Measurements from ENCODE around the gene GABRG3. TPM values are rescaled to one million over a fixed set of nuclear protein-coding genes. Genes with fewer than 3 reads are reported as not detected.

GABRG3 gene
- total and polyA plus RNA-seq, 2 donors: 0.71 to 2.0 TPM

DNA sequence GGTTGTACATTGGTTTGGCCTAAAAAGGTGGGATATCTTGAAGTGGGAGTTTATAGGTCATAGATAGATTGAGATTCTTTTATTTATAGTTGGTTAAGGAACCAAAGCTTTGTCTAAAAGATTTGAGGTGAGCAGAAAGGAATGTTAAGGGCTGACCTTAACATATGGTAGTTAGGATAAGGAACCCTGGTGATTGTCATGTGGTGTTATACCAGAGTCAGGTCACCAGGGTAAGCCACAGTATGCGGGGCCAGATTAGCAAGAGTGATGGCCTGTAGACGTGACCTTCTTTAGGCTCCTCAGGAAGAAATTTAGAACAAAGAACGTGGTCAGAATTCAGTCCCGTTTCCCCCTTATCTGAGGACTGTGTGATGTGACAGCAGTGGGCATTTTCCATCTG is 249.2 kb downstream of the GABRG3 start:
- peaks cover 6 to 15% of the 10 kb centered on the region in 2 donors for H3K9me3 ChIP-seq (ENCODE audit: control insufficient read depth in 2 of 2, insufficient read depth in 1 of 2, low read length in 1 of 2)
- WGBS: 68% methylated on average over 4 of the region's 4 CpGs
- H3K4me3 ChIP-seq (ENCODE audit: low read length in 2 of 2): no peak overlapping the region
- H3K27ac ChIP-seq (ENCODE audit: low read depth in 1 of 2, low read length in 1 of 2): no peak overlapping the region
- no peaks in the 10 kb centered on the region for H3K36me3 ChIP-seq (ENCODE audit: control insufficient read depth in 2 of 2, insufficient read depth in 2 of 2, low read length in 1 of 2)
- H3K27me3 ChIP-seq (ENCODE audit: control insufficient read depth in 2 of 2, insufficient read depth in 1 of 2, low read length in 1 of 2): no peaks in the 10 kb centered on the region
- H3K4me1 ChIP-seq (ENCODE audit: control insufficient read depth in 2 of 2, insufficient read depth in 2 of 2, low read length in 2 of 2): no peaks in the 10 kb centered on the region
- DNase-seq (ENCODE audit: low read depth in 6 of 9, low spot score in 9 of 9): no peak

DNA sequence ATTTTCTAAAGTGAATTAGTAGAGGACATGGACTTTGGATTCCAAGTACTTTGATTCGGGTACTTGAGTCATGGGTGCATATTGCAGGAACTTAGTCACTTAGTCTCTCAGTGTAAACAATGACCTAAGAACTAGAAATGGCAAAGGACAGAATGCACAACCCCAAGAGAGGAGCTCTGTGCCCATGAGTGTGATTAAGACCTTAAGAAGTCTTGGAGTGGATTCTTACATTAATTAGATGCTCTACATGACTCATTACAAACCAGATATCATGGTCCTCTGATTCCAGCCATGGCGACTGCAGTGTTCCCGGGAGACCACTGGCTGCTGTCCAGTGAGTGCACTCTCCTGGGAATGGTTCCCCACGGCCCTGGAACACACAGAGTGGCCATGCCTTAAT is 251.5 kb downstream of the GABRG3 start:
- H3K9me3 ChIP-seq (ENCODE audit: control insufficient read depth in 2 of 2, insufficient read depth in 1 of 2, low read length in 1 of 2): peaks cover 6 to 14% of the 10 kb centered on the region in 2 donors
- H3K4me3 ChIP-seq (ENCODE audit: low read length in 2 of 2): no peak overlapping the region
- no peak overlapping the region for H3K27ac ChIP-seq (ENCODE audit: low read depth in 1 of 2, low read length in 1 of 2)
- no peaks in the 10 kb centered on the region for H3K36me3 ChIP-seq (ENCODE audit: control insufficient read depth in 2 of 2, insufficient read depth in 2 of 2, low read length in 1 of 2)
- H3K27me3 ChIP-seq (ENCODE audit: control insufficient read depth in 2 of 2, insufficient read depth in 1 of 2, low read length in 1 of 2): no peaks in the 10 kb centered on the region
- DNase-seq (ENCODE audit: low read depth in 6 of 9, low spot score in 9 of 9): no peak
- no peaks in the 10 kb centered on the region for H3K4me1 ChIP-seq (ENCODE audit: control insufficient read depth in 2 of 2, insufficient read depth in 2 of 2, low read length in 2 of 2)
- 86% methylated on average over 4 of the region's 4 CpGs for WGBS

DNA sequence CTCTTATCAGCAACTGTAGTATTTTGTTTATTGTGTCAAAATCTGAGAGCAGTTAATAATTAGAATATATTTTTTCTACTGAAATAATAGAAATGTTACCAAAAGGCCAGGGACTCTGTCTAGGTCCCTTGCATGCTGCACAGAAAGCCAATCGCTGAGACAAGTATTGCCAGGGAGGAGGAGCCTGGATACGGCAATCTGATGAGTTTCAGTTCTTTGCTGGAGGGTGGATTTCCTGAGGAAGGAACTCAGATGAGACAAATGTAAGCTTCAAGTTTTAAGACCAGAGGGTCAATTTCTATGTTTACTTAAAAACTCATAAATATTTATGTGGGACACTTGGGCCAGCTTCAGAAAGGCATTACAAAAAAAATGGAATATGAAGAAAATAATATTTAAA is 252.2 kb downstream of the GABRG3 start:
- H3K9me3 ChIP-seq (ENCODE audit: control insufficient read depth in 2 of 2, insufficient read depth in 1 of 2, low read length in 1 of 2): peaks cover 6 to 11% of the 10 kb centered on the region in 2 donors
- no peaks in the 10 kb centered on the region for H3K27me3 ChIP-seq (ENCODE audit: control insufficient read depth in 2 of 2, insufficient read depth in 1 of 2, low read length in 1 of 2)
- H3K27ac ChIP-seq (ENCODE audit: low read depth in 1 of 2, low read length in 1 of 2): no peak overlapping the region
- no peaks in the 10 kb centered on the region for H3K36me3 ChIP-seq (ENCODE audit: control insufficient read depth in 2 of 2, insufficient read depth in 2 of 2, low read length in 1 of 2)
- no peak overlapping the region for H3K4me3 ChIP-seq (ENCODE audit: low read length in 2 of 2)
- no peak for DNase-seq (ENCODE audit: low read depth in 6 of 9, low spot score in 9 of 9)
- H3K4me1 ChIP-seq (ENCODE audit: control insufficient read depth in 2 of 2, insufficient read depth in 2 of 2, low read length in 2 of 2): no peaks in the 10 kb centered on the region
- 38% methylated on average over 2 of the region's 2 CpGs for whole genome bisulfite sequencing

DNA sequence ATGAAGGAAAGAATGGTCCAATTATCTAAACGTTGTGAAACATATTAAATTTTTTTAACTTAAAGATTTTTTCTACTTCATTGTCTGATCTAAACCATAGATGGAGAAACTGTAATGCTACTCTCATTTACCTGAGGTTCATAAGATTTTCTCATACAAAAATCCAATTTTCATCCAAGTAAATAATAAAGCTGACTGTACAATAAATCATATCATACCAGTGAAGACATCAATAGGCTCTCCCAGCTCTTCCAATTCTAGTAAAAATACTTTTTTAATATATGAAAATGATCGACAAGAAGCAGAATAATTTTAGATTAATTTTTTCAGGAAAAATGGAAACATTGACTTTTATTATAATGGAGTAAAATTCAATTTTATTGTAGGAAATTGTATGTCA is 260.8 kb downstream of the GABRG3 start:
- no peaks in the 10 kb centered on the region for H3K27me3 ChIP-seq (ENCODE audit: control insufficient read depth in 2 of 2, insufficient read depth in 1 of 2, low read length in 1 of 2)
- H3K27ac ChIP-seq (ENCODE audit: low read depth in 1 of 2, low read length in 1 of 2): no peak overlapping the region
- WGBS: 46% methylated on average over 2 of the region's 2 CpGs
- peaks cover 0 to 1% of the 10 kb centered on the region in 2 donors for H3K9me3 ChIP-seq (ENCODE audit: control insufficient read depth in 2 of 2, insufficient read depth in 1 of 2, low read length in 1 of 2)
- H3K4me1 ChIP-seq (ENCODE audit: control insufficient read depth in 2 of 2, insufficient read depth in 2 of 2, low read length in 2 of 2): no peaks in the 10 kb centered on the region
- no peak overlapping the region for H3K4me3 ChIP-seq (ENCODE audit: low read length in 2 of 2)
- H3K36me3 ChIP-seq (ENCODE audit: control insufficient read depth in 2 of 2, insufficient read depth in 2 of 2, low read length in 1 of 2): no peaks in the 10 kb centered on the region
- DNase-seq (ENCODE audit: low read depth in 6 of 9, low spot score in 9 of 9): no peak

DNA sequence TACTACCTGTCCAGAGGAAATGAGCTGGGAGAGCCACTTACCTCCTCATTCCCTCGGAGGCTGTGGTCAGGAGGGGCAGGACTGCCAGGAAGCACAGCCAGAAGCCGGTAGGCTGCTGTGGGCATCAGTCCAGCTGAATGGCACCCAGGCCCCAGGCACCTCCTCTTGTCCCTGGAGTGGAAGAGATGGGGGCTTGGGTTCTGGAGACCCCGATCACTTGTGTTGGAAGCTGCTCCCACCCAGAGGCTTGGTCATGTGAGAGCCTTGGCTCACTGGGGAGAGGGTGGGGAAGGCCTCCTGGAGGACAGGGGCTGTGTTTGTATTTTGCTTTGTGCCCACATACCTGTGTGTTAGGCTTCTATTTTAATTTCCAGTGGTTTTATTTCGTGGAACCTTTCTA is 261.9 kb downstream of the GABRG3 start:
- no peak overlapping the region for H3K27ac ChIP-seq (ENCODE audit: low read depth in 1 of 2, low read length in 1 of 2)
- H3K27me3 ChIP-seq (ENCODE audit: control insufficient read depth in 2 of 2, insufficient read depth in 1 of 2, low read length in 1 of 2): no peaks in the 10 kb centered on the region
- no peaks in the 10 kb centered on the region for H3K36me3 ChIP-seq (ENCODE audit: control insufficient read depth in 2 of 2, insufficient read depth in 2 of 2, low read length in 1 of 2)
- peaks cover 0 to 1% of the 10 kb centered on the region in 2 donors for H3K9me3 ChIP-seq (ENCODE audit: control insufficient read depth in 2 of 2, insufficient read depth in 1 of 2, low read length in 1 of 2)
- no peaks in the 10 kb centered on the region for H3K4me1 ChIP-seq (ENCODE audit: control insufficient read depth in 2 of 2, insufficient read depth in 2 of 2, low read length in 2 of 2)
- DNase-seq (ENCODE audit: low read depth in 6 of 9, low spot score in 9 of 9): no peak
- H3K4me3 ChIP-seq (ENCODE audit: low read length in 2 of 2): no peak overlapping the region
- 71% methylated on average over 4 of the region's 4 CpGs for WGBS

DNA sequence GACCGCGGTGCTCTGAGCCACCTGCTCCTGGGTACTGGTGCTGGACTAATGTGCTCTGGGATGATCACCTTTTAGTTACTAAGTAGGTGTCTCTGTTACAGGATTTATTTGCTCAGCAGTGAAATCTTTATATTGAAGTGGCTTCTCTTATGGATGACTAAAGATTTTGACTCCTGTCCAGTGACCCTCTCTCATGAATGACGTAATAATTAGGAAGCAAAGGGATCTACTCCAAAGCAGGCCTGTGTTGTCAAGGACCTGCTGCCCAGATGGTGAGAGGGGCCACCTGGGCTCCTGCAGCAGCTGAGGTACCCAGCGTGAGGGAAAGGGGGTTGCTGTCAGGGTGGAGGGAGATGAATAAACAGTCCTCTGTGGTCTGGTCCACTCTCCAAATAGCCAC is 263.6 kb downstream of the GABRG3 start:
- Histone ChIP-seq H3K4me3 (ENCODE audit: low read length in 2 of 2) (no peak overlapping the region), H3K27me3 (ENCODE audit: control insufficient read depth in 2 of 2, insufficient read depth in 1 of 2, low read length in 1 of 2) (no peaks in the 10 kb centered on the region), H3K36me3 (ENCODE audit: control insufficient read depth in 2 of 2, insufficient read depth in 2 of 2, low read length in 1 of 2) (no peaks in the 10 kb centered on the region), H3K4me1 (ENCODE audit: control insufficient read depth in 2 of 2, insufficient read depth in 2 of 2, low read length in 2 of 2) (no peaks in the 10 kb centered on the region), H3K27ac (ENCODE audit: low read depth in 1 of 2, low read length in 1 of 2) (no peak overlapping the region), H3K9me3 (ENCODE audit: control insufficient read depth in 2 of 2, insufficient read depth in 1 of 2, low read length in 1 of 2) (peaks cover 0 to 1% of the 10 kb centered on the region in 2 donors)
- 94% methylated on average over 4 of the region's 4 CpGs for WGBS
- no peak for DNase-seq (ENCODE audit: low read depth in 6 of 9, low spot score in 9 of 9)

DNA sequence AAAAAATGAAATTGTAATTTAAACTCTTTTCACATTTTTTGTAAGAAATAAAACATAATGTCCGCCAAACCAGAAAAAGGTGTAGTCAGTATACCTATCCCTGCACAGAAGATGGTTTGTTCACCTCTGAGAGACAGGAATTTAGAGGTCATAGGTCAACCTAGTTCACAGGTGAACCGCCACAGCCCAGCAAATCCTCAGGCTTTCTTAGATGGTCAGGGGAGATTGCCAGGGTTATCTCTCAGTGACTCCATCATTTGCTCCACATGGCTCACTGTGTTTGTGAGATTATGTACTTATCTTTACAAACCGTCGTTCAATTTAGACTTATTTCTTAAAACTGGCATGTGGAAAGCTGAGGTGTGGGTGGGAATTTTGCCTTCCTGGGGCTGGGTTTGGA is 264.2 kb downstream of the GABRG3 start:
- Histone ChIP-seq H3K4me3 (ENCODE audit: low read length in 2 of 2) (no peak overlapping the region), H3K27me3 (ENCODE audit: control insufficient read depth in 2 of 2, insufficient read depth in 1 of 2, low read length in 1 of 2) (no peaks in the 10 kb centered on the region), H3K4me1 (ENCODE audit: control insufficient read depth in 2 of 2, insufficient read depth in 2 of 2, low read length in 2 of 2) (no peaks in the 10 kb centered on the region), H3K9me3 (ENCODE audit: control insufficient read depth in 2 of 2, insufficient read depth in 1 of 2, low read length in 1 of 2) (peaks cover 0 to 1% of the 10 kb centered on the region in 2 donors), H3K36me3 (ENCODE audit: control insufficient read depth in 2 of 2, insufficient read depth in 2 of 2, low read length in 1 of 2) (no peaks in the 10 kb centered on the region), H3K27ac (ENCODE audit: low read depth in 1 of 2, low read length in 1 of 2) (no peak overlapping the region)
- 67% methylated on average over 4 of the region's 4 CpGs for WGBS
- no peak for DNase-seq (ENCODE audit: low read depth in 6 of 9, low spot score in 9 of 9)

DNA sequence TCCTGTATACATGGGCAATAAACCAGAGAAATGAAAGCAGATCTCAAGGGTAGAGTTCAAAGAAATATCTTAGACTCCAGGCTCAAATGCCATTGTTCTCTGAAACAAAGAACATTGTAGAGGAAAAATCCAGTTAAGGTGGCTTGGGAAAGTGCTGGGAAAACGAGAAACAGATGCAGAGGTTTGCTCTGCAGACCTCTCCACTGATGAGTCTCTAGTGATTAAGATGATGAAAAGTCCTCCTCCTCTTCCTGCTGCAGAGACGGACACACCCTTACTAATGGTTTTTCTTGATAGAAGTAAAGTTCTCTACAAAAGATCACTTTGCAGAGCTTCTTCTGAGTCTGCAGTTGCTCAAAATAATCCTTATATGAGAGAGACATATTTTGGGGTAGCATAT is 264.7 kb downstream of the GABRG3 start:
- Histone ChIP-seq H3K4me1 (ENCODE audit: control insufficient read depth in 2 of 2, insufficient read depth in 2 of 2, low read length in 2 of 2) (no peaks in the 10 kb centered on the region), H3K9me3 (ENCODE audit: control insufficient read depth in 2 of 2, insufficient read depth in 1 of 2, low read length in 1 of 2) (peaks cover 0 to 1% of the 10 kb centered on the region in 2 donors), H3K27me3 (ENCODE audit: control insufficient read depth in 2 of 2, insufficient read depth in 1 of 2, low read length in 1 of 2) (no peaks in the 10 kb centered on the region), H3K27ac (ENCODE audit: low read depth in 1 of 2, low read length in 1 of 2) (no peak overlapping the region), H3K36me3 (ENCODE audit: control insufficient read depth in 2 of 2, insufficient read depth in 2 of 2, low read length in 1 of 2) (no peaks in the 10 kb centered on the region), H3K4me3 (ENCODE audit: low read length in 2 of 2) (no peak overlapping the region)
- no peak for DNase-seq (ENCODE audit: low read depth in 6 of 9, low spot score in 9 of 9)
- 51% methylated on average over 2 of the region's 2 CpGs for WGBS

DNA sequence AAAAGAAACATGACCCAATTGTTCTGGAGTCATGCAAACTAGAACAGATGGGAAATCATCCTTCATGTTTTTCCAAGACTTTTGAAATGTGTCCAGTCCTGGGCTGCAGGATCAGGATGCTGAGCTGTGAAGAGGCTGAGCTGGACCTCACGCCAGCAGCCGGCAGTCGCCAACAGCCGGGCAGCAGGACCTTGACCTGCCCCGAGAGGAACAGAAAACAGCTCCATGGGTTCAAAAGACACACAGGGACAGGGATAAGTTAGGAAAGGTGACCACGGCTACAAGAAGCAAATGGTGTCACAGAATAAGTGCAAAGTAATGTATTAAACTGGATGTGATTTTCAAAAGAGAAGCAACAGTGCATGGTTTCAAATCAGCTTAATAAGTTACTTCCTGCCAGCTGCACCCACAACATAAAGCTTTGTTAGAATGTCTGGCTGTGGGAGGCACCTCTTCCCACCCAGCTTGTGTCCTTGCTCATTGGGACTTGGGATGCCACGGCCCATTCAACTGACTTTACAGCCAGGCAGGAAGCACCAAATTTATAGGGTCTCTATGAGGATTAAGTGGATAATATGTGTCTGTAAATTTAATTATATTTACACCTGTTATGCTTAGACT is 266.4 kb downstream of the GABRG3 start:
- Histone ChIP-seq H3K27me3 (ENCODE audit: control insufficient read depth in 2 of 2, insufficient read depth in 1 of 2, low read length in 1 of 2) (no peaks in the 10 kb centered on the region), H3K27ac (ENCODE audit: low read depth in 1 of 2, low read length in 1 of 2) (no peak overlapping the region), H3K4me3 (ENCODE audit: low read length in 2 of 2) (no peak overlapping the region), H3K9me3 (ENCODE audit: control insufficient read depth in 2 of 2, insufficient read depth in 1 of 2, low read length in 1 of 2) (peaks cover 0 to 1% of the 10 kb centered on the region in 2 donors), H3K36me3 (ENCODE audit: control insufficient read depth in 2 of 2, insufficient read depth in 2 of 2, low read length in 1 of 2) (no peaks in the 10 kb centered on the region), H3K4me1 (ENCODE audit: control insufficient read depth in 2 of 2, insufficient read depth in 2 of 2, low read length in 2 of 2) (no peaks in the 10 kb centered on the region)
- DNase-seq (ENCODE audit: low read depth in 6 of 9, low spot score in 9 of 9): no peak
- 88% methylated on average over 7 of the region's 7 CpGs for WGBS
